Karpas-422 (cell line): Measurements from ENCODE around the gene KRTAP1-3. TPM values are rescaled to one million over a fixed set of nuclear protein-coding genes. Genes with fewer than 3 reads are reported as not detected.
A peak's percentile ranks its signal among the peaks of the same experiment; 100 is the strongest.
"Not testable (repeated sequence)": the region's sequence is repeated elsewhere in the genome, so short reads cannot be mapped to it uniquely, and the experiment has no call there.

Experiments
- DNase-seq: peaks from one replicate; pipeline ENCODE4 v3.0.0-alpha.2; 2015
- H2AFZ ChIP-seq: fragments of 200-600 bp; sonication (generic); 2 replicates; pipeline ENCODE4 v1.6.1; 2014; ENCODE audit warnings: antibody characterized with exemption, low read length, mixed read lengths
- H3K27ac ChIP-seq: fragments of 200-600 bp; sonication (generic); 2 replicates; pipeline ENCODE4 v1.5.1; 2014; ENCODE audit warnings: mild to moderate bottlenecking, low read length, moderate library complexity
- H3K27me3 ChIP-seq: fragments of 200-600 bp; sonication (generic); 2 replicates; pipeline ENCODE4 v1.6.1; 2014; ENCODE audit warnings: low read length, mixed read lengths
- H3K36me3 ChIP-seq: fragments of 200-600 bp; sonication (generic); 2 replicates; pipeline ENCODE4 v1.6.1; 2014; ENCODE audit warnings: low read length, mixed read lengths; ENCODE audit not compliant: insufficient read depth
- H3K4me1 ChIP-seq: fragments of 200-600 bp; sonication (generic); 2 replicates; pipeline ENCODE4 v1.6.1; 2014; ENCODE audit warnings: mild to moderate bottlenecking, low read length, mixed read lengths
- H3K4me2 ChIP-seq: fragments of 200-600 bp; sonication (generic); 2 replicates; pipeline ENCODE4 v1.6.1; 2014; ENCODE audit warnings: low read length, low read depth, mild to moderate bottlenecking; ENCODE audit not compliant: poor library complexity, severe bottlenecking
- H3K4me3 ChIP-seq: fragments of 200-600 bp; sonication (generic); 2 replicates; pipeline ENCODE4 v1.5.1; 2014; ENCODE audit warnings: mild to moderate bottlenecking, antibody characterized with exemption, low read length, mixed read lengths
- H3K79me2 ChIP-seq: fragments of 200-600 bp; sonication (generic); 2 replicates; pipeline ENCODE4 v1.6.1; 2014; ENCODE audit warnings: mild to moderate bottlenecking, low read length, mixed read lengths
- H3K9ac ChIP-seq: fragments of 200-600 bp; sonication (generic); 2 replicates; pipeline ENCODE4 v1.6.0; 2014; ENCODE audit warnings: low read length
- H3K9me2 ChIP-seq: fragments of 200-600 bp; sonication (generic), shearing (Covaris generic); replicated peaks from 2 replicates; pipeline ENCODE4 v1.6.0; 2014; ENCODE audit warnings: mild to moderate bottlenecking, low read length, moderate library complexity; ENCODE audit not compliant: insufficient read depth
- H3K9me3 ChIP-seq: fragments of 300-700, 200-600 bp; sonication (generic); 2 replicates; pipeline ENCODE4 v1.6.1; 2014; ENCODE audit warnings: low read length, mixed read lengths
- H4K20me1 ChIP-seq: fragments of 200-600 bp; sonication (generic); 2 replicates; pipeline ENCODE4 v1.6.1; 2014; ENCODE audit warnings: mild to moderate bottlenecking, antibody characterized with exemption, low read length, low read depth; ENCODE audit not compliant: insufficient read depth
- total RNA-seq: library from RNA; depleted of rRNA; stranded (reverse); fragments of >200 nt; shearing (Covaris generic); gene quantifications from 2 replicates; pipeline ENCODE4 v1.2.3, GENCODE V29; 2014; ENCODE audit warnings: low replicate concordance; rRNA removed

Gene KRTAP1-3
- total RNA-seq: not detected in 2 replicates

GRCh38 chr17:41034346-41034935 is at the start of gene KRTAP1-3:
Gene KRTAP1-3 (minus strand): TSS chr17:41034874. CDS start chr17:41034821, 53 bp downstream.
- not testable (repeated sequence) for H3K27ac ChIP-seq, H3K27me3 ChIP-seq, H2AFZ ChIP-seq, H3K79me2 ChIP-seq, H3K4me3 ChIP-seq, H3K36me3 ChIP-seq, H3K9me2 ChIP-seq, H4K20me1 ChIP-seq, H3K4me2 ChIP-seq, H3K9ac ChIP-seq, H3K4me1 ChIP-seq, H3K9me3 ChIP-seq
- DNase-seq: peak; percentile 5

- not testable (repeated sequence) for H3K4me3 ChIP-seq, H3K4me1 ChIP-seq, H3K27ac ChIP-seq, H3K9me2 ChIP-seq, H3K27me3 ChIP-seq, H3K79me2 ChIP-seq, DNase-seq, H2AFZ ChIP-seq, H3K36me3 ChIP-seq, H3K9ac ChIP-seq, H3K4me2 ChIP-seq, H3K9me3 ChIP-seq, H4K20me1 ChIP-seq
Measured at GRCh38 chr17:41084100-41084856, 49.6 kb upstream of the KRTAP1-3 start, which contains the start of gene KRTAP4-7. Gene KRTAP4-7 (plus strand): TSS chr17:41084150. CDS start chr17:41084207, 57 bp downstream.

GRCh38 chr17:41083427-41083826 is 48.8 kb upstream of the KRTAP1-3 start:
- H2AFZ ChIP-seq, H3K27me3 ChIP-seq, H4K20me1 ChIP-seq, H3K9ac ChIP-seq, H3K4me1 ChIP-seq, DNase-seq, H3K79me2 ChIP-seq, H3K9me3 ChIP-seq, H3K4me2 ChIP-seq, H3K27ac ChIP-seq, H3K36me3 ChIP-seq, H3K9me2 ChIP-seq, H3K4me3 ChIP-seq: not testable (repeated sequence)

GRCh38 chr17:41082626-41083025 is 48.0 kb upstream of the KRTAP1-3 start:
- Histone ChIP-seq H3K27me3 (no peaks in the 10 kb centered on the region), H3K4me1 (no peaks in the 10 kb centered on the region), H3K36me3 (no peaks in the 10 kb centered on the region), H3K9me2 (no peaks in the 10 kb centered on the region), H2AFZ (no peak overlapping the region), H3K27ac (no peak overlapping the region), H3K4me3 (no peak overlapping the region), H3K9ac (no peak overlapping the region), H3K9me3 (no peaks in the 10 kb centered on the region), H4K20me1 (no peaks in the 10 kb centered on the region), H3K4me2 (no peak overlapping the region), H3K79me2 (no peaks in the 10 kb centered on the region)
- DNase-seq: no peak

- no peak overlapping the region for H3K4me3 ChIP-seq
- H3K9ac ChIP-seq: no peak overlapping the region
- no peaks in the 10 kb centered on the region for H3K27me3 ChIP-seq
- H3K36me3 ChIP-seq: no peaks in the 10 kb centered on the region
- H3K9me2 ChIP-seq: no peaks in the 10 kb centered on the region
- no peak for DNase-seq
- no peak overlapping the region for H2AFZ ChIP-seq
- H3K4me1 ChIP-seq: no peaks in the 10 kb centered on the region
- no peak overlapping the region for H3K4me2 ChIP-seq
- H4K20me1 ChIP-seq: no peaks in the 10 kb centered on the region
- H3K9me3 ChIP-seq: no peaks in the 10 kb centered on the region
- no peaks in the 10 kb centered on the region for H3K79me2 ChIP-seq
- no peak overlapping the region for H3K27ac ChIP-seq
Measured at GRCh38 chr17:41076788-41077187, 42.1 kb upstream of the KRTAP1-3 start.

- DNase-seq: no peak
- no peaks in the 10 kb centered on the region for H4K20me1 ChIP-seq
- H3K9me3 ChIP-seq: no peaks in the 10 kb centered on the region
- no peaks in the 10 kb centered on the region for H3K9me2 ChIP-seq
- no peak overlapping the region for H2AFZ ChIP-seq
- no peaks in the 10 kb centered on the region for H3K36me3 ChIP-seq
- no peak overlapping the region for H3K9ac ChIP-seq
- H3K27ac ChIP-seq: no peak overlapping the region
- H3K79me2 ChIP-seq: no peaks in the 10 kb centered on the region
- H3K4me1 ChIP-seq: no peaks in the 10 kb centered on the region
- no peaks in the 10 kb centered on the region for H3K27me3 ChIP-seq
- H3K4me3 ChIP-seq: no peak overlapping the region
- H3K4me2 ChIP-seq: no peak overlapping the region
Measured at GRCh38 chr17:41073676-41074075, 39.0 kb upstream of the KRTAP1-3 start.

- DNase-seq: no peak
- no peak overlapping the region for H3K9ac ChIP-seq
- H3K4me3 ChIP-seq: no peak overlapping the region
- no peaks in the 10 kb centered on the region for H3K27me3 ChIP-seq
- no peak overlapping the region for H3K27ac ChIP-seq
- no peak overlapping the region for H2AFZ ChIP-seq
- no peaks in the 10 kb centered on the region for H3K4me1 ChIP-seq
- H3K79me2 ChIP-seq: no peaks in the 10 kb centered on the region
- H4K20me1 ChIP-seq: no peaks in the 10 kb centered on the region
- H3K4me2 ChIP-seq: no peak overlapping the region
- H3K36me3 ChIP-seq: no peaks in the 10 kb centered on the region
- no peaks in the 10 kb centered on the region for H3K9me2 ChIP-seq
- no peaks in the 10 kb centered on the region for H3K9me3 ChIP-seq
Measured at GRCh38 chr17:41071606-41072360, 37.1 kb upstream of the KRTAP1-3 start.

- Histone ChIP-seq H3K4me3 (no peak overlapping the region), H3K9ac (no peak overlapping the region), H3K27ac (no peak overlapping the region), H3K9me2 (no peaks in the 10 kb centered on the region), H4K20me1 (no peaks in the 10 kb centered on the region), H3K36me3 (no peaks in the 10 kb centered on the region), H3K4me2 (no peak overlapping the region), H3K4me1 (no peaks in the 10 kb centered on the region), H3K27me3 (no peaks in the 10 kb centered on the region), H2AFZ (no peak overlapping the region), H3K9me3 (no peaks in the 10 kb centered on the region), H3K79me2 (no peaks in the 10 kb centered on the region)
- no peak for DNase-seq
Measured at GRCh38 chr17:41069031-41069430, 34.4 kb upstream of the KRTAP1-3 start.
